ENCODE data around the gene PKP1. TPM values are rescaled to one million over a fixed set of nuclear protein-coding genes. Genes with fewer than 3 reads are reported as not detected.

Gene PKP1
- total and polyA plus RNA-seq, 2 donors (not counting 3 experiments of a cell fraction or from before 2014, with no cell fraction given): 0.01 TPM; not detected in 1

GRCh38 chr1:201268604-201269151 lies 14.6 kb upstream of the PKP1 start:
- H3K27me3 ChIP-seq (ENCODE audit: control insufficient read depth in 2 of 2, insufficient read depth in 2 of 2, low read length in 2 of 2): peaks cover 0 to 4% of the 10 kb centered on the region in 2 experiments
- H2AFZ ChIP-seq (ENCODE audit: low read depth, low read length): no peak overlapping the region
- no TSS peak for BruUV-seq (replicated peaks)
- TF ChIP-seq EZH2 (IDR thresholded peaks at IDR 0.05; ENCODE audit: borderline replicate concordance, low read depth, low read length, severe bottlenecking) (no peak), CTCF (IDR thresholded peaks at IDR 0.05; ENCODE audit: extremely low read depth in 1 of 2, insufficient read depth in 1 of 2, low read depth in 1 of 2, low read length in 2 of 2) (no peak), MAX (IDR thresholded peaks at IDR 0.05; ENCODE audit: insufficient read depth, insufficient read length) (no peak), FOS (IDR thresholded peaks at IDR 0.05; ENCODE audit: borderline replicate concordance, insufficient read depth, low read length) (no peak), GATA2 (IDR thresholded peaks at IDR 0.05; ENCODE audit: insufficient read depth, insufficient read length, low read depth, low read length) (no peak), MYC (IDR thresholded peaks at IDR 0.05; ENCODE audit: low read depth, low read length) (no peak), JUN (IDR thresholded peaks at IDR 0.05; ENCODE audit: borderline replicate concordance, insufficient read depth, insufficient read length, low read depth) (no peak), POLR2A (IDR thresholded peaks at IDR 0.05; ENCODE audit: low read depth, low read length) (no peak), POLR2AphosphoS5 (IDR thresholded peaks at IDR 0.05; ENCODE audit: insufficient read depth, low read depth, low read length) (no peak)
- intact Hi-C loops (cut with micrococcal nuclease) (no loop called here), dilution Hi-C loops (cut with MboI; ENCODE audit: extremely low pct_ligation_motif_present, low sequenced_read_pairs) (no loop called here)
- POLR2A ChIA-PET: no interaction called here
- H3K4me2 ChIP-seq (ENCODE audit: insufficient read depth, low read length): no peak overlapping the region
- no peaks in the 10 kb centered on the region for H3K9me3 ChIP-seq (replicated peaks; ENCODE audit: control insufficient read depth, insufficient read depth, low read length)
- no peaks in the 10 kb centered on the region for H4K20me1 ChIP-seq (replicated peaks; ENCODE audit: control insufficient read depth, extremely low read depth, insufficient read depth, low read length)
- H3K4me1 ChIP-seq (ENCODE audit: control insufficient read depth, extremely low read depth, insufficient read depth, low read length): no peaks in the 10 kb centered on the region
- no peaks in the 10 kb centered on the region for H3K36me3 ChIP-seq (ENCODE audit: control insufficient read depth in 2 of 2, extremely low read depth in 1 of 2, insufficient read depth in 2 of 2, low read length in 2 of 2)
- H3K79me2 ChIP-seq (ENCODE audit: control insufficient read depth, insufficient read depth, low read length): no peaks in the 10 kb centered on the region
- FAIRE-seq (no peak), DNase-seq (ENCODE audit: low read depth, low spot score) (no peak)
- CTCF ChIA-PET: no interaction called here
- no peak overlapping the region for H3K4me3 ChIP-seq (replicated peaks in 1 of 3; ENCODE audit: insufficient read depth in 1 of 3, low read depth in 1 of 3, low read length in 3 of 3)
- no peaks in the 10 kb centered on the region for H3K9me1 ChIP-seq (replicated peaks; ENCODE audit: control insufficient read depth, extremely low read depth, insufficient read depth, low read length)
- H3K9ac ChIP-seq (replicated peaks; ENCODE audit: extremely low read depth, insufficient read depth, low read length): no peak overlapping the region
- no peak overlapping the region for H3K27ac ChIP-seq (ENCODE audit: insufficient read depth, low read depth, low read length)
